H1 (cell line): ENCODE measurements around the gene SLC39A7. TPM values are rescaled to one million over a fixed set of nuclear protein-coding genes. Genes with fewer than 3 reads are reported as not detected.

Experiments used
- CTCF ChIA-PET: fragments of 300-600 bp; sonication (Branson Sonifier 250); formaldehyde crosslinking; loops from one replicate; lab custom pipeline; 2021; ENCODE audit not compliant: partially characterized antibody; lab: Charles Lee
- POLR2A ChIA-PET: fragments of 300-600 bp; sonication (Branson Sonifier 250); formaldehyde crosslinking; loops from one replicate; lab custom pipeline; 2021; ENCODE audit warnings: inconsistent platforms; ENCODE audit not compliant: partially characterized antibody; lab: Charles Lee
- DNase-seq, 2 experiments: peaks; one replicate each; pipeline versions ENCODE4 v3.0.0 to v3.0.0-alpha.2; 2010 to 2022; ENCODE audit warnings: low spot score in 2 of 2, low read depth in 1 of 2, mixed read lengths in 1 of 2
- FAIRE-seq: peaks from 2 replicates; lab custom pipeline; 2011; peaks lifted over from hg19 to GRCh38; lab: Jason Lieb, UNC
- H2AFZ ChIP-seq: 2 replicates; pipeline ENCODE4 v1.8.1; 2012; ENCODE audit warnings: low read length, inconsistent platforms
- H2AK5ac ChIP-seq: 2 replicates; pipeline ENCODE4 v1.6.1; 2013; ENCODE audit warnings: low read depth, low read length
- H2BK120ac ChIP-seq: replicated peaks from 2 replicates; pipeline ENCODE3; 2013; ENCODE audit warnings: low read depth, low read length, inconsistent platforms
- H2BK12ac ChIP-seq: 2 replicates; pipeline ENCODE4 v1.6.1; 2013; ENCODE audit warnings: low read depth, low read length
- H2BK15ac ChIP-seq: 2 replicates; pipeline ENCODE4 v1.6.1; 2013; ENCODE audit warnings: low read length
- H2BK20ac ChIP-seq: 2 replicates; pipeline ENCODE4 v1.6.1; 2013; ENCODE audit warnings: low read length
- H2BK5ac ChIP-seq: 2 replicates; pipeline ENCODE4 v1.6.1; 2013; ENCODE audit warnings: low read depth, low read length
- H3K14ac ChIP-seq: 2 replicates; pipeline ENCODE4 v1.6.1; 2013; ENCODE audit warnings: inconsistent platforms; ENCODE audit not compliant: insufficient read length
- H3K18ac ChIP-seq: 2 replicates; pipeline ENCODE4 v1.6.1; 2013; ENCODE audit warnings: low read length; ENCODE audit errors: extremely low read depth
- H3K23ac ChIP-seq: 2 replicates; pipeline ENCODE4 v1.6.1; 2013; ENCODE audit warnings: inconsistent platforms; ENCODE audit not compliant: insufficient read length
- H3K23me2 ChIP-seq: 2 replicates; pipeline ENCODE4 v1.6.1; 2013; ENCODE audit warnings: low read depth, low read length
- H3K27ac ChIP-seq: 2 replicates; pipeline ENCODE4 v1.6.1; 2011; ENCODE audit warnings: low read depth, low read length, inconsistent platforms
- H3K27me3 ChIP-seq, 4 experiments: replicated peaks in 1 of 4; 1 replicate in 1 of 4; 2 replicates in 3 of 4; pipeline versions ENCODE4 v1.6.1 to v1.8.1; 2011 to 2013; ENCODE audit warnings: low read length in 3 of 4, mild to moderate bottlenecking in 3 of 4, inconsistent platforms in 2 of 4, mixed read lengths in 2 of 4, moderate library complexity in 1 of 4; ENCODE audit not compliant: control insufficient read depth in 3 of 4, insufficient read depth in 3 of 4; ENCODE audit errors: extremely low read depth in 1 of 4
- H3K36me3 ChIP-seq, 4 experiments: 2 replicates each; pipeline versions ENCODE4 v1.6.1 to v1.8.1; 2011 to 2013; ENCODE audit warnings: mild to moderate bottlenecking in 4 of 4, low read length in 3 of 4, moderate library complexity in 2 of 4, control low read depth in 1 of 4, inconsistent platforms in 1 of 4; ENCODE audit not compliant: insufficient read depth in 4 of 4, control insufficient read depth in 2 of 4
- H3K4ac ChIP-seq: replicated peaks from 2 replicates; pipeline ENCODE3; 2013; ENCODE audit warnings: low read length, low read depth, mixed read lengths, inconsistent platforms; ENCODE audit not compliant: insufficient read length
- H3K4me1 ChIP-seq, 4 experiments: replicated peaks in 1 of 4; 1 replicate in 1 of 4; 2 replicates in 3 of 4; pipeline versions ENCODE4 v1.6.1 to v1.8.1; 2011 to 2013; ENCODE audit warnings: low read length in 3 of 4, inconsistent platforms in 2 of 4, mixed read lengths in 1 of 4; ENCODE audit not compliant: insufficient read depth in 4 of 4, control insufficient read depth in 3 of 4
- H3K4me2 ChIP-seq, 2 experiments: 2 replicates each; pipeline versions ENCODE4 v1.6.1 to v1.8.1; 2011 to 2013; ENCODE audit warnings: low read depth in 2 of 2, low read length in 2 of 2, control low read depth in 1 of 2, inconsistent platforms in 1 of 2, mild to moderate bottlenecking in 1 of 2; ENCODE audit not compliant: insufficient read depth in 1 of 2
- H3K4me3 ChIP-seq, 4 experiments: fragments of 200-600, 300-600 bp in 1 of 4; sonication (generic), shearing (Covaris generic), sonication (Bioruptor Twin) in 1 of 4; 2 replicates each; pipeline versions ENCODE4 v1.5.1 to v1.8.1; 2011 to 2016; ENCODE audit warnings: low read length in 4 of 4, low read depth in 3 of 4, control low read depth in 2 of 4, inconsistent platforms in 2 of 4, mild to moderate bottlenecking in 2 of 4, mixed read lengths in 1 of 4, moderate library complexity in 1 of 4; ENCODE audit not compliant: insufficient read depth in 2 of 4; ENCODE audit errors: extremely low read depth in 1 of 4
- H3K56ac ChIP-seq: replicated peaks from 2 replicates; pipeline ENCODE3; 2013; ENCODE audit warnings: low read depth, mild to moderate bottlenecking, mixed read lengths, low read length, inconsistent platforms; ENCODE audit not compliant: insufficient read length
- H3K79me1 ChIP-seq: 2 replicates; pipeline ENCODE4 v1.6.1; 2013; ENCODE audit warnings: low read depth, low read length, control low read depth
- H3K79me2 ChIP-seq, 2 experiments: 2 replicates each; pipeline versions ENCODE4 v1.6.1 to v1.8.1; 2012 to 2013; ENCODE audit warnings: low read length in 2 of 2, mild to moderate bottlenecking in 2 of 2, inconsistent platforms in 1 of 2; ENCODE audit not compliant: insufficient read depth in 2 of 2, control insufficient read depth in 1 of 2
- H3K9ac ChIP-seq, 4 experiments: replicated peaks in 1 of 4; 1 replicate in 1 of 4; 2 replicates in 3 of 4; pipeline versions ENCODE4 v1.6.1 to v1.8.1; 2011 to 2013; ENCODE audit warnings: low read depth in 3 of 4, low read length in 3 of 4, control low read depth in 2 of 4, mild to moderate bottlenecking in 2 of 4, moderate library complexity in 2 of 4, inconsistent platforms in 1 of 4; ENCODE audit errors: extremely low read depth in 1 of 4
- H3K9me3 ChIP-seq, 2 experiments: 2 replicates each; pipeline versions ENCODE4 v1.6.1 to v1.8.1; 2012 to 2013; ENCODE audit warnings: mild to moderate bottlenecking in 2 of 2, moderate library complexity in 2 of 2, control low read depth in 1 of 2, inconsistent platforms in 1 of 2, low read depth in 1 of 2, low read length in 1 of 2, mixed read lengths in 1 of 2; ENCODE audit not compliant: insufficient read depth in 2 of 2
- H4K20me1 ChIP-seq, 2 experiments: replicated peaks in 1 of 2; 2 replicates each; pipeline versions ENCODE3 to v1.8.1; 2011 to 2013; ENCODE audit warnings: inconsistent platforms in 2 of 2, low read length in 2 of 2, mild to moderate bottlenecking in 1 of 2; ENCODE audit not compliant: insufficient read depth in 2 of 2, control insufficient read depth in 1 of 2
- H4K5ac ChIP-seq: 2 replicates; pipeline ENCODE4 v1.6.1; 2013; ENCODE audit warnings: low read length, low read depth, mixed read lengths, inconsistent platforms; ENCODE audit not compliant: insufficient read length
- H4K8ac ChIP-seq: 2 replicates; pipeline ENCODE4 v1.8.0; 2013; ENCODE audit warnings: mild to moderate bottlenecking, moderate library complexity, low read length, inconsistent platforms; ENCODE audit not compliant: insufficient read depth; ENCODE audit errors: extremely low read depth
- H4K91ac ChIP-seq: replicated peaks from 2 replicates; pipeline ENCODE3; 2013; ENCODE audit warnings: low read length, mixed read lengths, inconsistent platforms; ENCODE audit not compliant: insufficient read length
- CEBPB ChIP-seq: IDR thresholded peaks from 2 replicates; pipeline ENCODE4 v1.6.1; 2012; ENCODE audit warnings: low read depth, low read length
- NRF1 ChIP-seq: IDR thresholded peaks from 2 replicates; pipeline ENCODE4 v1.6.1; 2011; ENCODE audit warnings: mild to moderate bottlenecking, low read depth, low read length, improper control_type of control experiment
- WGBS, 2 experiments: shearing (Covaris generic) in 1 of 2; methylation state at CpG; one replicate each; pipeline versions ENCODE4 v1.1.6 to v1.1.7; 2013 to 2015; ENCODE audit warnings: low lambda C conversion rate in 2 of 2, mixed read lengths in 2 of 2, inconsistent platforms in 1 of 2, low coverage in 1 of 2, missing lambda C conversion rate in 1 of 2; ENCODE audit not compliant: insufficient replicate concordance in 2 of 2, insufficient coverage in 1 of 2, insufficient read length in 1 of 2; ENCODE audit errors: extremely low coverage in 1 of 2, missing lambda C conversion rate in 1 of 2; 5-methylcytosine and 5-hydroxymethylcytosine counted together
- polyA plus RNA-seq, 7 experiments: library from polyadenylated mRNA; depleted of rRNA in 3 of 7; stranded (reverse) in 5 of 7; unstranded in 2 of 7; fragments of >200 nt in 5 of 7; fragments of 200-250 nt in 2 of 7; gene quantifications; 1 replicate in 5 of 7; 2 replicates in 1 of 7; 4 replicates in 1 of 7; pipeline versions ENCODE4 v1.2.1 to v1.2.3, GENCODE V29; 2011 to 2013; ENCODE audit warnings: missing spikeins in 2 of 7, mixed read lengths in 2 of 7
- total RNA-seq: library from RNA; stranded (reverse); fragmentation: NEBNext Ultra II Directional; extraction: Animal tissue kit (Norgen Biotek cat#: 25700); gene quantifications from 2 replicates; pipeline ENCODE4 v1.2.1, GENCODE V29; 2021

Gene SLC39A7
- total and polyA plus RNA-seq, 2 of the 8 experiments (the other 6 are each of a cell fraction or from before 2014, with no cell fraction given) = 63.3 to 123 TPM

- H4K20me1 ChIP-seq = no peaks in the 10 kb centered on the region
- H2BK15ac ChIP-seq = no peak overlapping the region
- H2AFZ ChIP-seq = no peak overlapping the region
- no peak overlapping the region for H4K91ac ChIP-seq
- H3K14ac ChIP-seq = no peak overlapping the region
- peaks cover 7% of the 10 kb centered on the region; the same call in 1 of the 2 replicates for H3K23me2 ChIP-seq
- H3K79me2 ChIP-seq = no peaks in the 10 kb centered on the region
- H2BK12ac ChIP-seq = no peak overlapping the region
- no peak overlapping the region for H4K8ac ChIP-seq
- H3K9ac ChIP-seq = no peak overlapping the region
- H3K4me3 ChIP-seq = no peak overlapping the region
- no peak overlapping the region for H3K4ac ChIP-seq
- H3K9me3 ChIP-seq = no peaks in the 10 kb centered on the region
- no peak overlapping the region for H2BK20ac ChIP-seq
- FAIRE-seq (no peak), DNase-seq (no peak)
- no peak overlapping the region for H3K4me2 ChIP-seq
- H3K18ac ChIP-seq = no peak overlapping the region
- ChIA-PET CTCF (interaction anchor here (0.6 to 9.5 kb wide), 5 partner anchors 17 to 181 kb away, joined by 3 to 57 read pairs (median 5); no protein-coding TSS in a partner anchor), POLR2A (interaction anchor here (0.9 to 3.0 kb wide), 3 partner anchors 48 to 194 kb away, joined by 4 to 8 read pairs (median 5); no protein-coding TSS in a partner anchor)
- H3K23ac ChIP-seq = no peak overlapping the region
- H2BK5ac ChIP-seq = no peak overlapping the region
- peaks cover 0 to 8% (median 2%) of the 10 kb centered on the region in 4 experiments; a peak in 4 of 7 replicates for H3K27me3 ChIP-seq
- 92% methylated on average over 17 of the region's 17 CpGs; no CpG with 5 or more reads in 1 of the 2 experiments for WGBS, 2 experiments
- no peaks in the 10 kb centered on the region for H3K79me1 ChIP-seq
- no peak overlapping the region for H3K27ac ChIP-seq
- H3K56ac ChIP-seq = no peak overlapping the region
- H4K5ac ChIP-seq = no peak overlapping the region
- no peak overlapping the region for H2AK5ac ChIP-seq
- H2BK120ac ChIP-seq = no peak overlapping the region
- H3K4me1 ChIP-seq = peaks cover 0 to 6% (median 2%) of the 10 kb centered on the region in 4 experiments; a peak in 6 of 7 replicates
- no peaks in the 10 kb centered on the region for H3K36me3 ChIP-seq
- no peak for TF ChIP-seq NRF1
- no peak for TF ChIP-seq CEBPB
Observed at GRCh38 chr6:33165581-33166258, 34.9 kb upstream of the SLC39A7 start.
